Esophagus (tissue), 2 donors: Measurements from ENCODE around the gene CA7. TPM values are rescaled to one million over a fixed set of nuclear protein-coding genes. Genes with fewer than 3 reads are reported as not detected.
"Not testable (repeated sequence)": the region's sequence is repeated elsewhere in the genome, so short reads cannot be mapped to it uniquely, and the experiment has no call there.

Experiments used
- H3K27ac ChIP-seq, 2 donors: one replicate each; pipeline ENCODE4 v1.5.1; 2013; ENCODE audit warnings: low read depth in 2 of 2, mild to moderate bottlenecking in 2 of 2, inconsistent platforms in 1 of 2, low read length in 1 of 2, moderate library complexity in 1 of 2
- H3K27me3 ChIP-seq, 2 donors: one replicate each; pipeline ENCODE4 v1.6.1; 2013; ENCODE audit warnings: low read length in 2 of 2, control low read depth in 1 of 2, mild to moderate bottlenecking in 1 of 2; ENCODE audit not compliant: insufficient read depth in 2 of 2, control insufficient read depth in 1 of 2
- H3K36me3 ChIP-seq, 2 donors: one replicate each; pipeline ENCODE4 v1.6.1; 2013; ENCODE audit warnings: low read length in 1 of 2; ENCODE audit not compliant: control insufficient read depth in 2 of 2, insufficient read depth in 2 of 2
- H3K4me1 ChIP-seq, 2 donors: one replicate each; pipeline ENCODE4 v1.6.1; 2013; ENCODE audit warnings: low read length in 1 of 2; ENCODE audit not compliant: control insufficient read depth in 2 of 2, insufficient read depth in 2 of 2
- H3K4me3 ChIP-seq, 2 donors: one replicate each; pipeline ENCODE4 v1.5.1; 2013; ENCODE audit warnings: low read length in 2 of 2, mild to moderate bottlenecking in 2 of 2, low read depth in 1 of 2, moderate library complexity in 1 of 2
- H3K9me3 ChIP-seq, 2 donors: one replicate each; pipeline ENCODE4 v1.6.1; 2013; ENCODE audit warnings: mild to moderate bottlenecking in 2 of 2, low read depth in 1 of 2, low read length in 1 of 2, moderate library complexity in 1 of 2; ENCODE audit not compliant: control insufficient read depth in 2 of 2, insufficient read depth in 1 of 2
- WGBS, 2 donors: extraction: QIAGEN DNeasy Blood & Tissue Kit; methylation state at CpG; one replicate each; pipeline ENCODE4 v1.1.7; 2013; 5-methylcytosine and 5-hydroxymethylcytosine counted together
- polyA plus RNA-seq, 2 donors: library from polyadenylated mRNA; stranded (reverse); fragments of 200-250 nt; gene quantifications; one replicate each; pipeline ENCODE4 v1.2.3, GENCODE V29; 2013
- donor health status: healthy with polysubstance abuse.
- donor health status: Bipolar disorder and iron deficiency.

CA7 gene
- polyA plus RNA-seq, 2 donors = 0.06 TPM; not detected in 1

GRCh38 chr16:66869424-66869823, 25.2 kb downstream of the CA7 start:
- Histone ChIP-seq H3K36me3 (no peaks in the 10 kb centered on the region), H3K27ac (no peak overlapping the region), H3K27me3 (no peaks in the 10 kb centered on the region), H3K9me3 (no peaks in the 10 kb centered on the region), H3K4me3 (no peak overlapping the region), H3K4me1 (peaks cover 0 to 3% of the 10 kb centered on the region in 2 donors)
- 87 to 100% methylated on average over 1 of the region's 1 CpG for WGBS, 2 donors

GRCh38 chr16:66871363-66871762, 27.1 kb downstream of the CA7 start:
- H3K9me3 ChIP-seq, H3K4me3 ChIP-seq, H3K27ac ChIP-seq, H3K27me3 ChIP-seq, H3K36me3 ChIP-seq, H3K4me1 ChIP-seq: not testable (repeated sequence)
- 88 to 93% methylated on average over 2 of the region's 2 CpGs for WGBS, 2 donors

- Histone ChIP-seq H3K36me3 (no peaks in the 10 kb centered on the region), H3K9me3 (no peaks in the 10 kb centered on the region), H3K4me3 (no peak overlapping the region), H3K4me1 (peaks cover 0 to 3% of the 10 kb centered on the region in 2 donors), H3K27me3 (no peaks in the 10 kb centered on the region), H3K27ac (no peak overlapping the region)
- WGBS, 2 donors = 79 to 89% methylated on average over 3 of the region's 3 CpGs
These were observed 27.6 kb downstream of the CA7 start for GRCh38 chr16:66871840-66872239.

- no peaks in the 10 kb centered on the region for H3K27me3 ChIP-seq
- H3K36me3 ChIP-seq = no peaks in the 10 kb centered on the region
- no peak overlapping the region for H3K27ac ChIP-seq
- H3K9me3 ChIP-seq = no peaks in the 10 kb centered on the region
- H3K4me3 ChIP-seq = peak overlapping the region in 1 of 2 donors; percentile 29
- 41 to 54% methylated on average over 4 of the region's 4 CpGs for WGBS, 2 donors
- H3K4me1 ChIP-seq = peaks cover 0 to 3% of the 10 kb centered on the region in 2 donors
These were observed 28.3 kb downstream of the CA7 start for GRCh38 chr16:66872559-66872942.

- Histone ChIP-seq H3K27ac (peak overlapping the region in 1 of 2 donors; percentile 73), H3K36me3 (no peaks in the 10 kb centered on the region), H3K27me3 (no peaks in the 10 kb centered on the region), H3K9me3 (no peaks in the 10 kb centered on the region), H3K4me3 (peak overlapping the region; percentile 29 to 41), H3K4me1 (peaks cover 0 to 3% of the 10 kb centered on the region in 2 donors)
- 3% methylated on average over 37 to 39 of the region's 39 CpGs for WGBS, 2 donors
These were observed 28.9 kb downstream of the CA7 start for GRCh38 chr16:66872943-66873684.

GRCh38 chr16:66873685-66874055, 29.5 kb downstream of the CA7 start:
- no peaks in the 10 kb centered on the region for H3K36me3 ChIP-seq
- no peak overlapping the region for H3K4me3 ChIP-seq
- no peaks in the 10 kb centered on the region for H3K9me3 ChIP-seq
- no peaks in the 10 kb centered on the region for H3K27me3 ChIP-seq
- peaks cover 0 to 3% of the 10 kb centered on the region in 2 donors for H3K4me1 ChIP-seq
- H3K27ac ChIP-seq = peak overlapping the region in 1 of 2 donors; percentile 73

- no peaks in the 10 kb centered on the region for H3K36me3 ChIP-seq
- H3K27me3 ChIP-seq = no peaks in the 10 kb centered on the region
- peak overlapping the region in 1 of 2 donors; percentile 36 for H3K27ac ChIP-seq
- H3K9me3 ChIP-seq = no peaks in the 10 kb centered on the region
- H3K4me1 ChIP-seq = peaks cover 0 to 3% of the 10 kb centered on the region in 2 donors
- H3K4me3 ChIP-seq = no peak overlapping the region
- 49 to 50% methylated on average over 1 of the region's 1 CpG for WGBS, 2 donors
These were observed 30.0 kb downstream of the CA7 start for GRCh38 chr16:66874079-66874775.

- H3K4me1 ChIP-seq = peaks cover 0 to 3% of the 10 kb centered on the region in 2 donors
- H3K4me3 ChIP-seq = no peak overlapping the region
- no peak overlapping the region for H3K27ac ChIP-seq
- H3K36me3 ChIP-seq = no peaks in the 10 kb centered on the region
- H3K9me3 ChIP-seq = no peaks in the 10 kb centered on the region
- H3K27me3 ChIP-seq = no peaks in the 10 kb centered on the region
- WGBS, 2 donors = 42 to 59% methylated on average over 5 of the region's 5 CpGs
These were observed 33.9 kb downstream of the CA7 start for GRCh38 chr16:66878067-66878466.

- WGBS, 2 donors = 0% methylated on average over 54 to 58 of the region's 58 CpGs
- Histone ChIP-seq H3K4me1 (peaks cover 0 to 3% of the 10 kb centered on the region in 2 donors), H3K4me3 (peak within 1 kb of the TSS; percentile 77 to 86), H3K36me3 (peaks cover 9 to 13% of the 10 kb centered on the region in 2 donors), H3K27me3 (no peaks in the 10 kb centered on the region), H3K27ac (peak within 1 kb of the TSS in 1 of 2 donors; percentile 34), H3K9me3 (no peaks in the 10 kb centered on the region)
These were observed 36.2 kb downstream of the CA7 start, which contains the start of gene PDP2 for GRCh38 chr16:66880288-66881013. Gene PDP2 (plus strand): TSS chr16:66880515. CDS start chr16:66884285, 3,770 bp downstream.
